ENCODE measurements around the gene ZDHHC8.

- TF ChIP-seq CTCF (IDR thresholded peaks at IDR 0.05; ENCODE audit: poor library complexity) = no peak
- no peak for TF ChIP-seq EZH2 (IDR thresholded peaks at IDR 0.05; ENCODE audit: borderline replicate concordance)
Measured at GRCh38 chr22:20183823-20184222, 52.2 kb downstream of the ZDHHC8 start.

Data from hepatocyte (in vitro differentiated cells).